Smooth muscle cell of the coronary artery (primary cell): ENCODE results near the gene PFDN4. TPM values are rescaled to one million over a fixed set of nuclear protein-coding genes. Genes with fewer than 3 reads are reported as not detected.

Source experiments
- total RNA-seq: library from RNA; depleted of rRNA; stranded (reverse); fragments of >200 nt; gene quantifications from 2 replicates; pipeline ENCODE4 v1.2.3, GENCODE V29; 2014; ENCODE audit warnings: low replicate concordance

Gene PFDN4
- total RNA-seq, result 26.1 and 83.2 TPM in 2 replicates

GRCh38 chr20:54207743-54208547 lies at the start of gene PFDN4:
Gene PFDN4 (plus strand): TSS chr20:54208087. CDS start chr20:54208101, 14 bp downstream.

DNA sequence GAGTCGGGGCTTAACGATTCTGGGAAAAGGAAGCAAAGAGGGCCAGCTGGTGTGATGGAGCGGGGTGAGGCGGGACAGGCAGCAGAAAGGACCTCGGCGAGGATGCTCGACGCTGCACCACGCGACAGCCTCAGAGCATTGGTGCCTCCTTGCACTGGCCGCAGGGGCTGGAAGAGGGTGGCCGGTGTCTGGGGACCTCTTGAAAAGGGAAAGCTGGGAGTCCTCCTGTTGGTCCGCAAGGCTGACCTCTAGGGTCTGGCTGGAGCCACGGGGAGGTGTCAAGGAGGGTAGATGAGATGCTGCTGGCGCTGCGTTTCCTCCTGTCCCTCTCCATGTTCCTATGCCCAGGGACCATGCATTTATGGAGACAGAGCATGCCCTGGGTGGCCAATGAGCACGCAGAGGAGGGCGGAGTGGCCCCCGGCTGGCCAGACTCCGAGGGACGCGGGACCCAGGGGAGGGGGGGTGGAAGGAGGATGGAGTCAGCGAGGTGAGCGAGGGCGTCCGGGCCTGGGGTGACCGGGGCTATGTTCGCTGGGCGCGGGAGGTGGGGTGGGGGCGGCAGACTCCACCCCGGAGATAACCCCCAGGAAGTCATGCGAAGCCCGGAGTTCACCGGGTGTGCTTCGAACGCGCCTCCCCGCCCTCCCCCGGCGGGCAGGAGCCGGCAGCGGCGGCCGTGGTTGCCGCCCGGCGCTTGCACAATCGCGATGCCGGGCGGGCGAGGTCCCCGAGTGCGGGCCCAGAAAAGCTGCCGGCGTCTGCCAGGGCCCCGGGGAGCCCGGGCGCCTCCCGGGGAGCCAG lies 34.0 kb upstream of the PFDN4 start, which contains the start of gene CYP24A1:
Gene CYP24A1, minus strand, starts transcription at position 334 of the 804 bp plus-strand sequence. CDS start 407 bp downstream, outside the sequence.

Other genes with a start within 250 kb of the PFDN4 start
- gene BCAS1, start 137.5 kb upstream of the PFDN4 start, total RNA-seq, result 1.1 TPM in 1 of 2 replicates, not detected in the other
- gene CYP24A1, start 34.1 kb upstream of the PFDN4 start, total RNA-seq, result 0.60 and 0.94 TPM in 2 replicates